AG04449 (cell line): ENCODE measurements around the gene MRPL27.

Experiments
- CTCF ChIA-PET: fragments of 350-600 bp; formaldehyde crosslinking; extraction: SDS; loops from one replicate; lab custom pipeline; 2021; ENCODE audit warnings: antibody characterized with exemption; lab: Yijun Ruan, JAX
- POLR2A ChIA-PET: fragments of 400-600, 350-600 bp; formaldehyde crosslinking; extraction: SDS; loops from one replicate; lab custom pipeline; 2020; ENCODE audit warnings: antibody characterized with exemption, inconsistent platforms; lab: Yijun Ruan, JAX
- DNase-seq: peaks from one replicate; pipeline ENCODE4 v3.0.0-alpha.2; 2010; ENCODE audit warnings: low read depth, low spot score
- H3K4me3 ChIP-seq: 2 replicates; pipeline ENCODE4 v1.5.1; 2011; ENCODE audit warnings: low read depth, mild to moderate bottlenecking, control low read depth, low read length
- TF ChIP-seq, protein P1 (sequence below): IDR thresholded peaks from one replicate; pipeline ENCODE4 v1.5.1; 2011; ENCODE audit warnings: mild to moderate bottlenecking, moderate library complexity, low read length, control low read depth, inconsistent platforms; ENCODE audit not compliant: insufficient read depth; ENCODE audit errors: missing control alignments

Gene MRPL27

DNA sequence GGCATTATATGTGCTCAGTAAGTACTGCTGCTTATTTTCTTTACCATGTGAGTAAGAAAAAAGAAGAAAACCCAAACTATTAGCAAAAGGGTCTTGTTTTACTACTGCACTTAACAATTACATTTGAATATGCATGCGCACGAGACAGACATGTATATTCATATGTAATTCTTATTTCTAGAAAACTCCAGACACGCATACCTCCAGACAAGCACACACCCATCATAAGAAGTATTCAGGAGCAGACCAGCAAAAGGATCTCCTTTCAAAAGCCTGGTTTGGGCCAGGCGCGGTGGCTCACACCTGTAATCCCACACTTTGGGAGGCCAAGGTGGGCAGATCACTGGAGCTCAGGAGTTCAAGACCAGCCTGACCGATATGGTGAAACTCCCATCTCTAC lies 16.6 kb upstream of the MRPL27 start:
- CTCF ChIA-PET = interaction anchor here (1.0 to 12.6 kb wide), 2 partner anchors 8 to 27 kb away, joined by 3 to 139 read pairs; partner anchors contain the start of gene LRRC59
- TF ChIP-seq, protein P1, sequence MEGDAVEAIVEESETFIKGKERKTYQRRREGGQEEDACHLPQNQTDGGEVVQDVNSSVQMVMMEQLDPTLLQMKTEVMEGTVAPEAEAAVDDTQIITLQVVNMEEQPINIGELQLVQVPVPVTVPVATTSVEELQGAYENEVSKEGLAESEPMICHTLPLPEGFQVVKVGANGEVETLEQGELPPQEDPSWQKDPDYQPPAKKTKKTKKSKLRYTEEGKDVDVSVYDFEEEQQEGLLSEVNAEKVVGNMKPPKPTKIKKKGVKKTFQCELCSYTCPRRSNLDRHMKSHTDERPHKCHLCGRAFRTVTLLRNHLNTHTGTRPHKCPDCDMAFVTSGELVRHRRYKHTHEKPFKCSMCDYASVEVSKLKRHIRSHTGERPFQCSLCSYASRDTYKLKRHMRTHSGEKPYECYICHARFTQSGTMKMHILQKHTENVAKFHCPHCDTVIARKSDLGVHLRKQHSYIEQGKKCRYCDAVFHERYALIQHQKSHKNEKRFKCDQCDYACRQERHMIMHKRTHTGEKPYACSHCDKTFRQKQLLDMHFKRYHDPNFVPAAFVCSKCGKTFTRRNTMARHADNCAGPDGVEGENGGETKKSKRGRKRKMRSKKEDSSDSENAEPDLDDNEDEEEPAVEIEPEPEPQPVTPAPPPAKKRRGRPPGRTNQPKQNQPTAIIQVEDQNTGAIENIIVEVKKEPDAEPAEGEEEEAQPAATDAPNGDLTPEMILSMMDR = no peak
- no peak for DNase-seq

DNA sequence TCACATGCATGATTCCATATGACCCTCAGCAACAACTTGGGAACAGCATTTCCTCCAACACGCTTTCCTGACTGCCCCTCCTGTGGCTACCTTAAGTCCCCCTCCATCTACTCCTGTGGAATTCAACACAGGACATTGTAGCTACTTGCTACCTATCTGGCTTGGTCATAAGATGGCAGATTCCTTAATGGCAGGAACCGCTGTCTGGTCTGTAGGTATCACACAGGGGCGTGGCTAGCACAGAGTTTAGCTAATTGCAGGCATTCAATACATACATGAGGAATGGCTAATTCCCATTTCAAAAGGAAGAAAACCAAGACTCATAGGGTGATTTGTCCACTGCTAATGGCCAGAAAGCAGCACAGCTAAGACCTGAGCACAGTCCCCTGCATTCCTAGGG lies 15.7 kb upstream of the MRPL27 start:
- TF ChIP-seq, protein P1 = no peak
- H3K4me3 ChIP-seq = no peak overlapping the region
- DNase-seq = no peak
- ChIA-PET POLR2A (interaction anchor here (0.9 to 1.0 kb wide), 2 partner anchors 9 kb away, joined by 5 to 6 read pairs; partner anchors contain the start of gene LRRC59), CTCF (interaction anchor here (1.0 to 12.6 kb wide), 5 partner anchors 9 to 90 kb away, joined by 3 to 139 read pairs (median 3); partner anchors contain the start of genes LRRC59 and RSAD1)

More for the DNA sequence above, 16.6 kb upstream of the MRPL27 start:
- POLR2A ChIA-PET = interaction anchor here (0.9 to 1.1 kb wide), 2 partner anchors 10 to 37 kb away, joined by 4 to 5 read pairs; no protein-coding TSS in a partner anchor
- H3K4me3 ChIP-seq = no peak overlapping the region

DNA sequence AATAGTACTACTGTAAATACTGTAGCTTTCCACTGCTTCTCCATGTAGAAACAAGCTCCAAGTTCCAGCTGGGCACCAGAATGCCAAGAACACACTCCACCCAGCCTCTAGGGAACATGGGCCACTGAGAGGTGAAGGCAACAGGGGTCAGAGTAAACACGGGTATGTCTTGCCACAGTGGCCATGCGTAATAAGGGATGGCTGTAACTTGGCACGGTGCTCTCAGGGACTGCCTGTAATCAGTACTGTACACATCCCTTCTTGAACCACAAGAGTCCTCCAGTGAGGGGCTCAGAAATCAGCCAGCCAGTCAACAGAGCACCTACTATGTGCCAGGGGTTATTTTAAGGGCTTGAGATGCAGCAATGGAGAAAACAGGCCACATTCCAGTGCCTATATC lies 13.5 kb upstream of the MRPL27 start:
- ChIA-PET POLR2A (no interaction called here), CTCF (interaction anchor here (12.6 kb wide), 1 partner anchor 11 kb away, joined by 139 read pairs; the partner anchor contains the start of gene LRRC59)
- no peak overlapping the region for H3K4me3 ChIP-seq
- TF ChIP-seq, protein P1 = no peak
- no peak for DNase-seq

DNA sequence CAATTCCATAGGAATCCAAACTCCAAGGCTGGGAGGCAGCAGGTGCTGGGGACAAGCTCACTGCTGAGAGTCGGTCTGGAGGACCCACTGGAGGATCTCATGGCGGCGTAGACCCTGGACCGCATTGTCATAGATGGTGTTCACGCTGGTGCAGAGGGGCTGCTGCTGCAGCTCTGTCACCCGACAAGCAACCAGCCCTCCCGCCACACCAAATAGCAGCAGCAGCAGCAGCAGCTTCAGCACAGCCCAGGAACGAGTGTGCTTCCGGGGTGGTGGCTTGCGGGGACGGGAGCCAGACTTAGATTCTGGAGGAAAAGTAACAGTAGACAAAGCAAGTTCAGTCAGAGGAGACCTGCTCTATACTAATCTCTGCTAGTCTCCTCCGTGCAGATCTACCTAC lies 9.9 kb upstream of the MRPL27 start:
- CTCF ChIA-PET = interaction anchor here (2.0 to 12.6 kb wide), 2 partner anchors 10 to 14 kb away, joined by 4 to 139 read pairs; partner anchors contain the start of gene LRRC59
- no peak for DNase-seq
- no peak overlapping the region for H3K4me3 ChIP-seq
- POLR2A ChIA-PET = no interaction called here
- TF ChIP-seq, protein P1 = no peak

DNA sequence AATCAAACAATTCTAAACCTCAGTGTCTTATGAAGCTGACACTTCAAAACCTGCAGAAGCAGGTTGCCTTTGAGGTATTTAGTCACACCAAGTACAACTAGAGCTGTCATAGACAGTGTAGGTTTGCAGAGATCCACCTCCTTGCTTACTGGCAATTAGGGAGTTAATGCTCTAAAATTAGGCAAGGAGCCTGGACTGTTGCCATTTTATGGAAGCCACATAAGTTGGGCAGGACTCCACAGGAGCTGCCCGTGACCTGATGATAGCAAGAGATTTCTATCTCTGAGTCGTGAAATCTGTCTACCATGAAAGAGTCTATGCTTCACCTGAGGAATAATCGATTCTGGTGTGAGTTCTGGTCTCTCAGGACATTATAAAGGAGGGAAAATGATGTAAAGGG lies 8.9 kb upstream of the MRPL27 start:
- POLR2A ChIA-PET = interaction anchor here (0.6 to 1.7 kb wide), 2 partner anchors 13 to 15 kb away, joined by 3 to 9 read pairs; partner anchors contain the start of gene LRRC59
- H3K4me3 ChIP-seq = no peak overlapping the region
- TF ChIP-seq, protein P1 = no peak
- CTCF ChIA-PET = interaction anchor here (2.0 to 12.6 kb wide), 3 partner anchors 9 to 15 kb away, joined by 4 to 139 read pairs (median 6); partner anchors contain the start of gene LRRC59
- no peak for DNase-seq

DNA sequence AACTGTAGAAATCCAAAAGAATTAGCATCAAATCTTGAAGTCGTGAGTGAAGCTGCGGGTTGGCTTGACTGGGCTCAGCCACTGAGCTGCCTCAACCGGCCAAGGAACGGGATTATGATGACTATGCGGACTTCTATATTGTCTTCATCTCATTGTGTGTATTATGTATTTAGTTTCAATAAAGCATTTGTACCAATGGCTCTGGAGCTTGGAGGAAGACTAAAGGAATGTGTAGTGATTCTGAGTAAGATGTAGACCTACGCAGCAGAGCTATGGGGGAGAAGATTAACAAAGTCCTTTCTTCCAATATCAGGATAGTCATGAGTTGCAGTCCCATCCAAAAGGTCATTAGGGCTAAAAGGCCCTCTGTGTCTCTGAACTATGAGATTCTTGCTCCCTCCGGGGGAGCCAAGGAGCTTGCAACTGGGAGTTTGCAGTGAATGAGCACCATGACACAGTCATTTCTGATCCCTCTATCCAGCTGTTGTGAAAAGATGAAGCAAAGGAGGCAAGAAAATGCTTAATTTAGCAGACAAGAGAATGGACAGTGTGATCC lies 8.4 kb upstream of the MRPL27 start:
- no peak for DNase-seq

More for the DNA sequence above, 8.4 kb upstream of the MRPL27 start:
- TF ChIP-seq, protein P1 = no peak
- CTCF ChIA-PET = interaction anchor here (0.8 to 12.6 kb wide), 4 partner anchors 9 to 19 kb away, joined by 3 to 139 read pairs (median 5); partner anchors contain the start of gene LRRC59
- POLR2A ChIA-PET = interaction anchor here (0.6 to 1.7 kb wide), 2 partner anchors 13 to 16 kb away, joined by 3 to 9 read pairs; partner anchors contain the start of gene LRRC59
- H3K4me3 ChIP-seq = no peak overlapping the region
